GM19043 (cell line): ENCODE measurements around the gene CACFD1.

Experiments
- ATAC-seq: cut with Tn5 transposase; IDR thresholded peaks from one replicate; pipeline ENCODE4 v1.9.1; 2021; ENCODE audit warnings: low read depth; ENCODE audit not compliant: unreplicated experiment

Gene CACFD1

GRCh38 chr9:133459476-133460404, at the start of gene CACFD1:
Gene CACFD1 (plus strand): TSS chr9:133459978. CDS start chr9:133460067, 89 bp downstream.
- peak; percentile 69 for ATAC-seq

DNA sequence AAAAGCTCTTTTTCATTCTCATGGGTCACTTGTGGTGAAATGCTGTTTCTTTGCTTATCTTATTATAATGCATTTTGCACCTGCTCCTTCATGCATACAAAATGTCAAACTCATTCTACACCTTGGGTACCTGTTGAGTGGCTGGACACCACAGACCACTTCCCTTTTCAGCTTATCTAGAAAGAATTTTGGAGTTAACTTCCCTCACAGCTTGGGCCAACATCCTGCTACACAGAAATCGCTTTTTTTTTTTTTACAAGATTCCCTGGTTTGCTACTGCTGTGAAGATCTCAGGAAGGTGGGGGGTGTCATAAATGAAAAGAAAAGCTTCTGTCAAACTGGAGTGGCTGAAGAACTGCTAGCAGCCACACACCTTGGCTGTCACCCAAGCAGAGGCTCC, 44.6 kb upstream of the CACFD1 start:
- no peak for ATAC-seq

DNA sequence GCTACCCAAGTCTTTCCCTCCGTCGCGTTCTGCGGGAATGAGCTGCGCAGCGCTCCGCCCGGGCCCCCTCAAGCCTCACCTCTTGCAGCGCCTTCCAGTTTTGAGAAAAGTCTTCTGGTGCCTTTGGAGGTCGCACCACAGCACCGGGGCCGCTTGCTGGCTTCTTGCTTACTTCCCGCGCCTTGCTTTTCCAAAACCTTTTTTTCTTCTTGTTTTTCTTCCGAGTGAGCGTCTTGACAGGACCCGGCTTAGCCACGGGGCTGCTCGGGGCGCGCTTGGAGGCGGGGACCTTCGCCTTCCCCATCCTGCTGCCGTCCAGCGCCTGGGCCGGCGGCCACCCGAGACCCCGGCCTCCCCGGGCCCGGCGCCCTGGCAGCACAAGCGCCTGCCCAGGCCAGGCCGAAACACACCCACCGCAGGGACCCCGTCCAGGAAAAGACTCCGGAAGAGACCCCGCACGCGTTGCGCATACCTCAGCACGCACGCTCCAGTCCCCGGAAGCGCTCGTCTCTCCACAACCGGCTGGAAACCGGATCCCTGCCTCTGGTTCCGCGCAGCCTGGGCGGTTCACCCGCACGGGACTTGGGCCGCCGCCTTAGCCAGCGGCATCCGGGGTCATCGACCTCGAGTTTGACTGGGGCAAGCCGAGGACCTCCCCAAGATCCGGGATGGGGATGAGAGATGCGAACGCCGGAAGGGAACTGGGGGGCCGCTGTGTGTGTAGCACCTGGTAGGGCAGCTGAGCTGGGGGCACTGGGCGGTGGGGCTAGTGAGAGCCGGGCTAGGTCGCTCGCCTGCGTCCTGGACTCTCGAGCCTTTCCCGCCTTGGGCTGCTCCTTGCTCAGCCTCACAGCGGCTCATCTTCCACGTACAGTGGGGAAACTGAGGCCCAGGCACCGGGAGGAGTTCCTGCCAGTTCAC, 42.0 kb upstream of the CACFD1 start, which contains the start of gene REXO4:
REXO4 (minus strand) TSS at position 470 of the 921 bp plus-strand sequence; CDS start at position 304, 166 bp downstream.
- peak; percentile 77 for ATAC-seq

GRCh38 chr9:133419005-133419404, 40.8 kb upstream of the CACFD1 start:
- no peak for ATAC-seq

DNA sequence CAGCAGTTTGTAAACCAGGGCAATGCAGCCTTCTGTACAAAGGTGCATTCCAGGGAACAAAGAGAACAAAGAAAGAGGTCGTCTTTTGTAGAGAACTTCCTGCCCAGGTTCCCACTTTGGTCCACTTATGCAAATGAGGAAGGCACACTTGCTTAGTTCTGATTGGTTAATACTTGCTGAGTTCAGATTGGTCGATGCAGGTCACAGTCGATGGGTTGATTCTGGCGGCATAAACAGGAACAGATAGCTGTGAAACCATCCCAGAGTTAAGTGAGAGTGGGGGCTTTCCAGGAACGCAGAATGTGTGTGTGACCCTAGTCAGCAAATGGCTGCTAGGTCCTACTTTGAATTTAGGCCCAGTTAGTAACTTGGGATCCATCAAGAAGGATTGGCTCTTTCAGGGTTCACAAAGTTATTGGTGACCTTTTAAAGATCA, 39.4 kb upstream of the CACFD1 start:
- ATAC-seq, result no peak

DNA sequence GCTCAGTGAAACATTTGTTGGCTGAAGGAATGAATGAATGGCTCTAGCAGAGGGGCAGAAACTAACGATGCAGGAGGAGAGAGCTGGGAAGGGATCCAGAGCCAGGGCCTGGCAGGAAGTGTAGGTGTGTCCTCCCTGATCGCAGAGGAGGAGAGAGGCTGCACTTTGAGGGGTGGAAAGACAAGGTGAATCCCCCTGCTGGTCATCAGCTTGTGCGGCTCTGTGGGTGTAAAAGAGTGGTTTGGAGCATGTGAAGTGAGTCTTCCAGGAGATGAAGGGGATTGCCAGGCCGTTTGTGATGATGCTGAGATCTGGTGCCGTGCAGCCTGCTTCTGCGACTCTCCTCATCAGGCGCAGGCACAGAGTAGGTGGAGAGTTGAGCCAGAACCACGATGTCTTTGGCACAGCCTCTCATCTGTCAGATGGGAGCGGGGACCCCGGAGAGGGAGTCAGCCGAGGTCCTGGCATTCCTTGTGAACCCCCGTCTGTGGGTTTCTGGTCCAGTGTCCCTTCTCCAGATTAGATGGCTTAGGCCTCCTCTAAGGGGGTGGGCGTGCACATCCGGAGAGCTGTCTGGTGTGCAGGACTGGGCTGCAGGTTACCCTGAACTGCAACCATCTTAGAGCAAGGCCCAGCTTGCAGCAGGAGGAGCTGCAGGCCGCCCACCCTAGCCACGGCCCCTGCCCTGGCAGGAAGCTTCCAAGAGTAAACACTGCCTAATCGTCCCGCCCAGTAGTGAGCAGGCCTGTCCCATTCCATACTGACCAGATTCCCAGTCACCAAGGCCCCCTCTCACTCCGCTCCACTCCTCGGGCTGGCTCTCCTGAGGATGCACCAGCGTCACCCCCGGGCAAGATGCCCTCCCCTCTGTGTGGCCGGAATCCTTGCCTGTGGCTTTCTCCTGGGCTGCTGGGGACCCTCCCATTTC, 37.9 kb upstream of the CACFD1 start, which contains the start of gene ADAMTS13:
ADAMTS13 (plus strand) TSS at position 753 of the 928 bp plus-strand sequence; CDS start at position 830, 77 bp downstream.
- no peak for ATAC-seq

- no peak for ATAC-seq
Measured at GRCh38 chr9:133423216-133423615, 36.6 kb upstream of the CACFD1 start.

- ATAC-seq, result no peak
Measured at GRCh38 chr9:133424187-133424586, 35.6 kb upstream of the CACFD1 start.

DNA sequence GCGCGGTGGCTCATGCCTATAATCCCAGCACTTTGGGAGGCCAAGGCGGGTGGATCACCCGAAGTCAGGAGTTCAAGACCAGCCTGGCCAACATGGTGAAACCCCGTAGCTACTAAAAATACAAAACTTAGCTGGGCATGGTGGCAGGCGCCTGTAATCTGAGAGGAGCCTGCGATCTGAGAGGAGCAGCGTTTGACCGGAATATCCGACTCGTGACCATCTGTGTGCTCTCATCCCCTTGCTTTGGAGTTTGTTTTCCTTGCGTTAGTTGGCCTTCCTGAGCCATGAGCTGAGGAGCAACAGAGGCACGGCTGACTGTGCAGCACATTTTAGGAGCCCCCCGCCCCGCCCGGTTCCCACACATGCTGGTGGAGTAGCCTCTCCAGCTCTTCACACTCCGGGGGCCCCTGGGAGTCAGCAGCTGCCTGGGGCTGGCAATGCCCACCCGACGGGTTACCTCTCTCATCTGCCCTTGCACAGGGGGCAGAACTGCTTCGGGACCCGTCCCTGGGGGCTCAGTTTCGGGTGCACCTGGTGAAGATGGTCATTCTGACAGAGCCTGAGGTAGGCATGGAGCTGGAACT, 34.6 kb upstream of the CACFD1 start:
- no peak for ATAC-seq

- no peak for ATAC-seq
Measured at GRCh38 chr9:133426011-133426410, 33.8 kb upstream of the CACFD1 start.

- no peak for ATAC-seq
Measured at GRCh38 chr9:133427658-133428348, 32.0 kb upstream of the CACFD1 start.

DNA sequence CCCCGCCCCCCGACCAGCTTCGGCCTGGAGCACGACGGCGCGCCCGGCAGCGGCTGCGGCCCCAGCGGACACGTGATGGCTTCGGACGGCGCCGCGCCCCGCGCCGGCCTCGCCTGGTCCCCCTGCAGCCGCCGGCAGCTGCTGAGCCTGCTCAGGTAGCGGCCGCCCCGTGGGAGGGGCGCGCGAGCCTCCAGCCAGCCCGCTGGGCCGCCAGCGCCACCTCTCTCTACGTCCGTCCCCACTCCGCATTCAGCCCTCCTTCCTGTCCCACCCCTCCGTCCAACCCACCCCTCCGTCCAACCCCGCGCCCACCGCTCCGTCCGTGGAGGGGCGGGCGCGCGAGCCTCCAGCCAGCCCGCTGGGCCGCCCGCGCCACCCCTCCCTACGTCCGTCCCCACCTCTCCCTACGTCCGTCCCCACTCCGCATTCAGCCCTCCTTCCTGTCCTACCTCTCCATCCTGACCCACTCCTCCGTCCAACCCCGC, 31.1 kb upstream of the CACFD1 start:
- ATAC-seq, result no peak

GRCh38 chr9:133429214-133429613, 30.6 kb upstream of the CACFD1 start:
- ATAC-seq, result no peak

DNA sequence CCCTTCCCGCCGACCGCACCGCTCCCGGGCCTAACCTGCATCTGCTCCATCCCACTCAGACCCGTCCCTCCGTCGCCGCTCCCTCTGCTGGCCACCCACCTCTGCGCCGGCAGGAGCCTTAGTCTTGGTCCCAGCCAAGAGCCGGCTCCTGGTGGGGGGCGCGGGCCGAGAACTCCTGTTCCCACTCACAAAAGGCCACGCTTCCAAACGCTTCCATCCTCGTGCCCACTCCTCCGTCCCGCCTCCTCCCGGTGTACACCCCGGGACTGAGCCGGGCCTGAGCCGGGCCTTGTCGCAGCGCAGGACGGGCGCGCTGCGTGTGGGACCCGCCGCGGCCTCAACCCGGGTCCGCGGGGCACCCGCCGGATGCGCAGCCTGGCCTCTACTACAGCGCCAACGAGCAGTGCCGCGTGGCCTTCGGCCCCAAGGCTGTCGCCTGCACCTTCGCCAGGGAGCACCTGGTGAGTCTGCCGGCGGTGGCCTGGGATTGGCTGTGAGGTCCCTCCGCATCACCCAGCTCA, 30.1 kb upstream of the CACFD1 start:
- ATAC-seq, result no peak

- no peak for ATAC-seq
Measured at GRCh38 chr9:133430244-133430643, 29.5 kb upstream of the CACFD1 start.

- ATAC-seq, result no peak
Measured at GRCh38 chr9:133433351-133433843, 26.4 kb upstream of the CACFD1 start.

DNA sequence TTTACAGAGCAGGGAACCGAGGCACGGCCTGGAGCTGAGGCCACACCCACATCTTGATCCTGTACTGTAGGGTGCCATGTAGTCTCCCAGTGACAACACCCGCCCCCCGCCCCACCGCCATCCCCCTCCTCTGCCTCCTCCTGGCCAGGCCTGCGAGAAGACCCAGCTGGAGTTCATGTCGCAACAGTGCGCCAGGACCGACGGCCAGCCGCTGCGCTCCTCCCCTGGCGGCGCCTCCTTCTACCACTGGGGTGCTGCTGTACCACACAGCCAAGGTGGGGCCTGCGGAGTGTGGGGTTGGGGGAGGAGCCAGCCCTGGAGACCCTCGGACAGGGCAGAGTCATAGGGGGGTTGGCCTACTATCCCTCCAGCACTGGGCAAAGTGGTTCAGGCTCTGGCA, 23.1 kb upstream of the CACFD1 start:
- no peak for ATAC-seq
